Gastrocnemius medialis (tissue), 4 donors: ENCODE data around the gene NDUFAF8. TPM values are rescaled to one million over a fixed set of nuclear protein-coding genes. Genes with fewer than 3 reads are reported as not detected.

Source experiments
- ATAC-seq, 2 donors: fragments of 150-250 bp; one replicate each; pipeline ENCODE4 v1.9.1; 2016
- DNase-seq, 2 donors: peaks; one replicate each; pipeline ENCODE4 v3.0.0-alpha.2; 2019
- H3K27ac ChIP-seq, 4 donors: fragments of 200-600 bp; sonication (generic); 1 replicate in 1 of 4; 2 replicates in 3 of 4; pipeline ENCODE4 v1.5.1; 2016 to 2018; ENCODE audit warnings: mild to moderate bottlenecking in 2 of 4, moderate library complexity in 1 of 4
- H3K27me3 ChIP-seq, 3 donors: fragments of 200-600 bp; sonication (generic) in 2 of 3; 1 replicate in 1 of 3; 2 replicates in 2 of 3; pipeline versions ENCODE4 v1.5.1 to v1.6.0; 2016 to 2019; ENCODE audit warnings: mild to moderate bottlenecking in 1 of 3, moderate library complexity in 1 of 3
- H3K36me3 ChIP-seq, 2 donors: fragments of 200-600 bp; sonication (generic) in 1 of 2; one replicate each; pipeline ENCODE4 v1.5.1; 2017 to 2018
- H3K4me1 ChIP-seq, 2 donors: fragments of 200-600 bp; sonication (generic) in 1 of 2; one replicate each; pipeline ENCODE4 v1.5.1; 2016 to 2017; ENCODE audit warnings: mild to moderate bottlenecking in 2 of 2
- H3K4me3 ChIP-seq, 4 donors: fragments of 200-600 bp; sonication (generic) in 3 of 4; 1 replicate in 1 of 4; 2 replicates in 3 of 4; pipeline ENCODE4 v1.5.1; 2016 to 2019; ENCODE audit warnings: mild to moderate bottlenecking in 2 of 4
- H3K9me3 ChIP-seq, 3 donors: fragments of 200-600 bp; sonication (generic) in 2 of 3; 1 replicate in 1 of 3; 2 replicates in 2 of 3; pipeline ENCODE4 v1.5.1; 2016 to 2019
- POLR2A ChIP-seq, 2 donors: fragments of 450-650 bp; IDR thresholded peaks; one replicate each; pipeline ENCODE4 v1.6.1; 2017; ENCODE audit warnings: antibody characterized with exemption in 2 of 2, mild to moderate bottlenecking in 2 of 2, moderate library complexity in 2 of 2
- in situ Hi-C, 4 donors: fragments of 200-750 bp; cut with MboI; loops; one replicate each; pipeline versions ENCODE4 v1.15.0 to v1.8.0; 2017; ENCODE audit warnings: low sequenced_read_pairs in 4 of 4
- intact Hi-C: fragments of 100-400 bp; cut with DNase I; formaldehyde crosslinking; loops from one replicate; pipeline ENCODE4 v1.15.1; 2023; ENCODE audit warnings: low total_unique reads
- total RNA-seq, 4 donors: library from RNA; depleted of rRNA; stranded (reverse); fragments of >200 nt; gene quantifications; one replicate each; pipeline versions ENCODE4 v1.1.0 to v1.2.3, GENCODE V29; 2016
- TF ChIP-seq, protein P1 (sequence below), 5 experiments: fragments of 450-650 bp in 3 of 5; fragments of 200-600 bp in 2 of 5; sonication (generic) in 2 of 5; IDR thresholded peaks in 4 of 5; conservative IDR thresholded peaks in 1 of 5; 1 replicate in 4 of 5; 2 replicates in 1 of 5; pipeline ENCODE4 v1.5.1; 2016 to 2019; ENCODE audit warnings: antibody characterized with exemption in 5 of 5, mild to moderate bottlenecking in 3 of 5, moderate library complexity in 3 of 5

Gene NDUFAF8
- total RNA-seq, 4 donors from 2014 or later, result 39.4 to 700 (median 74.5) TPM

DNA sequence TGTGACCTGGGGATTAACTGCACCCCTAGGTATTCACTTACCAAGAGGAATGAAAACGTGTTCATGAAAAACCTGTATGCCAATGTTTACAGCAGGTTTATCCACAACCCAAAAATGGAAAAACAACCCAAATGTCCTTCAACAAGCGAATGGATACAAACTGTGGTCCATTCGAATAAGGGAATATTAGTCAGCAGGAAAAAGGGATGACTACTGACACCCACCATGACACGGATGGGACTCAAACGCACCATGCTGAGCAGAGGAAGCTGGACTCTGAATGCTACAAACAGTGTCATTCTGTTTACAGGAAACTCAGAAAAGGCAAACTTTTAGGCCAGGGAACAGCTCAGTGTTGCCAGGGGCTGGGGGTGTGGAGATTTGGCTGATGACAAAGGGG is 51.1 kb downstream of the NDUFAF8 start:
- Histone ChIP-seq H3K27me3 (no peaks in the 10 kb centered on the region), H3K27ac (no peak overlapping the region), H3K4me3 (no peak overlapping the region), H3K4me1 (peaks cover 18 to 22% of the 10 kb centered on the region in 2 donors), H3K36me3 (peaks cover 0 to 17% of the 10 kb centered on the region in 2 donors), H3K9me3 (no peaks in the 10 kb centered on the region)
- in situ Hi-C loops (loop anchor here in 3 of 4 donors (5.0 to 10.0 kb wide), 3 partner anchors 105 to 195 kb away; partner anchors contain the start of gene BAHCC1 (in 1 of the 3)), intact Hi-C loops (no loop called here)
- DNase-seq (no peak), ATAC-seq (no peak)
- TF ChIP-seq POLR2A (IDR thresholded peaks at IDR 0.05), result no peak
- TF ChIP-seq, protein P1, sequence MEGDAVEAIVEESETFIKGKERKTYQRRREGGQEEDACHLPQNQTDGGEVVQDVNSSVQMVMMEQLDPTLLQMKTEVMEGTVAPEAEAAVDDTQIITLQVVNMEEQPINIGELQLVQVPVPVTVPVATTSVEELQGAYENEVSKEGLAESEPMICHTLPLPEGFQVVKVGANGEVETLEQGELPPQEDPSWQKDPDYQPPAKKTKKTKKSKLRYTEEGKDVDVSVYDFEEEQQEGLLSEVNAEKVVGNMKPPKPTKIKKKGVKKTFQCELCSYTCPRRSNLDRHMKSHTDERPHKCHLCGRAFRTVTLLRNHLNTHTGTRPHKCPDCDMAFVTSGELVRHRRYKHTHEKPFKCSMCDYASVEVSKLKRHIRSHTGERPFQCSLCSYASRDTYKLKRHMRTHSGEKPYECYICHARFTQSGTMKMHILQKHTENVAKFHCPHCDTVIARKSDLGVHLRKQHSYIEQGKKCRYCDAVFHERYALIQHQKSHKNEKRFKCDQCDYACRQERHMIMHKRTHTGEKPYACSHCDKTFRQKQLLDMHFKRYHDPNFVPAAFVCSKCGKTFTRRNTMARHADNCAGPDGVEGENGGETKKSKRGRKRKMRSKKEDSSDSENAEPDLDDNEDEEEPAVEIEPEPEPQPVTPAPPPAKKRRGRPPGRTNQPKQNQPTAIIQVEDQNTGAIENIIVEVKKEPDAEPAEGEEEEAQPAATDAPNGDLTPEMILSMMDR (IDR thresholded peaks at IDR 0.05 in 4 of 5, conservative IDR thresholded peaks at IDR 0.05 in 1 of 5), result no peak

Other genes with a start within 250 kb of the NDUFAF8 start
- 10 to 100 TPM; 29.8 to 33.3 (median 33.0) TPM for gene CHMP6, start 247.5 kb upstream of the NDUFAF8 start, total RNA-seq
- gene BAIAP2, start 204.2 kb upstream of the NDUFAF8 start, total RNA-seq, result 10 to 100 TPM in 3 of 4 donors, 1 to 10 TPM in 1; 7.3 to 36.1 (median 15.4) TPM
- not detected for gene PVALEF, start 73.8 kb upstream of the NDUFAF8 start, total RNA-seq
- gene AATK, start 73.1 kb upstream of the NDUFAF8 start, total RNA-seq, result 1 to 10 TPM in 2 of 4 donors, under 1 TPM in 2; 0.10 to 1.3 (median 0.80) TPM
- gene CEP131, start 16.4 kb upstream of the NDUFAF8 start, total RNA-seq, result 1 to 10 TPM; 6.0 to 8.8 (median 7.5) TPM
- gene TEPSIN, start 263 bp upstream of the NDUFAF8 start, total RNA-seq, result 10 to 100 TPM; 15.5 to 32.9 (median 24.3) TPM
- 10 to 100 TPM; 24.5 to 56.5 (median 28.8) TPM for gene SLC38A10, start 56.0 kb downstream of the NDUFAF8 start, total RNA-seq
- 1 to 10 TPM; 2.5 to 8.4 (median 5.8) TPM for gene BAHCC1, start 156.1 kb downstream of the NDUFAF8 start, total RNA-seq